ENCODE results near the gene PRICKLE2. TPM values are rescaled to one million over a fixed set of nuclear protein-coding genes. Genes with fewer than 3 reads are reported as not detected.

The PRICKLE2 gene
- total RNA-seq, 1 donor from 2014 or later, result 49.3 TPM

GRCh38 chr3:64073158-64073761 is 152.0 kb downstream of the PRICKLE2 start:
- peak; percentile 87 for DNase-seq

GRCh38 chr3:64072126-64072525 is 153.1 kb downstream of the PRICKLE2 start:
- DNase-seq, result peak; percentile 68

- no peak for DNase-seq
Measured at GRCh38 chr3:64070704-64071103, 154.6 kb downstream of the PRICKLE2 start.

- peak; percentile 63 for DNase-seq
Measured at GRCh38 chr3:64067506-64068346, 157.5 kb downstream of the PRICKLE2 start.

- no peak for DNase-seq
Measured at GRCh38 chr3:64064804-64065203, 160.5 kb downstream of the PRICKLE2 start.

- no peak for DNase-seq
Measured at GRCh38 chr3:64063983-64064438, 161.3 kb downstream of the PRICKLE2 start.

- no peak for DNase-seq
Measured at GRCh38 chr3:64063207-64063982, 161.9 kb downstream of the PRICKLE2 start.

GRCh38 chr3:64061628-64062027 is 163.6 kb downstream of the PRICKLE2 start:
- DNase-seq, result no peak

GRCh38 chr3:64059484-64060175 is 165.6 kb downstream of the PRICKLE2 start:
- no peak for DNase-seq

- peak; percentile 59 for DNase-seq
Measured at GRCh38 chr3:64058566-64058965, 166.7 kb downstream of the PRICKLE2 start.

- DNase-seq, result no peak
Measured at GRCh38 chr3:64057231-64057630, 168.0 kb downstream of the PRICKLE2 start.

- DNase-seq, result no peak
Measured at GRCh38 chr3:64056606-64057180, 168.6 kb downstream of the PRICKLE2 start.

- DNase-seq, result no peak
Measured at GRCh38 chr3:64055076-64055475, 170.2 kb downstream of the PRICKLE2 start.

- no peak for DNase-seq
Measured at GRCh38 chr3:64054488-64054887, 170.8 kb downstream of the PRICKLE2 start.

- DNase-seq, result no peak
Measured at GRCh38 chr3:64053581-64053980, 171.7 kb downstream of the PRICKLE2 start.

GRCh38 chr3:64053117-64053516 is 172.1 kb downstream of the PRICKLE2 start:
- no peak for DNase-seq

- no peak for DNase-seq
Measured at GRCh38 chr3:64049832-64050231, 175.4 kb downstream of the PRICKLE2 start.

GRCh38 chr3:64049136-64049535 is 176.1 kb downstream of the PRICKLE2 start:
- no peak for DNase-seq

GRCh38 chr3:64048631-64049061 is 176.6 kb downstream of the PRICKLE2 start:
- no peak for DNase-seq

GRCh38 chr3:64047787-64048186 is 177.5 kb downstream of the PRICKLE2 start:
- no peak for DNase-seq

GRCh38 chr3:64046996-64047594 is 178.2 kb downstream of the PRICKLE2 start:
- DNase-seq, result no peak

Data from tongue (tissue), 2 donors.